ENCODE measurements around the gene PALM2AKAP2. TPM values are rescaled to one million over a fixed set of nuclear protein-coding genes. Genes with fewer than 3 reads are reported as not detected.

PALM2AKAP2 gene
- total and polyA plus RNA-seq, 2 donors (not counting 3 experiments of a cell fraction or from before 2014, with no cell fraction given) = 0.01 TPM; not detected in 1

GRCh38 chr9:109791003-109791677, 11.1 kb downstream of the PALM2AKAP2 start:
- Histone ChIP-seq H3K4me1 (ENCODE audit: control insufficient read depth, extremely low read depth, insufficient read depth, low read length) (no peaks in the 10 kb centered on the region), H3K79me2 (ENCODE audit: control insufficient read depth, insufficient read depth, low read length) (no peaks in the 10 kb centered on the region)
- intact Hi-C loops (cut with micrococcal nuclease) = no loop called here

More at GRCh38 chr9:109791003-109791677, 11.1 kb downstream of the PALM2AKAP2 start:
- no peak overlapping the region for H3K4me3 ChIP-seq (replicated peaks in 1 of 3; ENCODE audit: insufficient read depth in 1 of 3, low read depth in 1 of 3, low read length in 3 of 3)
- no TSS peak for BruUV-seq (replicated peaks)
- POLR2A ChIA-PET = no interaction called here
- H2AFZ ChIP-seq (ENCODE audit: low read depth, low read length) = no peak overlapping the region
- DNase-seq (ENCODE audit: low read depth, low spot score) = no peak
- no peaks in the 10 kb centered on the region for H4K20me1 ChIP-seq (replicated peaks; ENCODE audit: control insufficient read depth, extremely low read depth, insufficient read depth, low read length)
- no peaks in the 10 kb centered on the region for H3K9me1 ChIP-seq (replicated peaks; ENCODE audit: control insufficient read depth, extremely low read depth, insufficient read depth, low read length)
- no peak overlapping the region for H3K9ac ChIP-seq (replicated peaks; ENCODE audit: extremely low read depth, insufficient read depth, low read length)
- dilution Hi-C loops (cut with MboI; ENCODE audit: extremely low pct_ligation_motif_present, low sequenced_read_pairs) = no loop called here
- peaks cover 0 to 1% of the 10 kb centered on the region in 2 experiments for H3K27me3 ChIP-seq (ENCODE audit: control insufficient read depth in 2 of 2, insufficient read depth in 2 of 2, low read length in 2 of 2)
- no peak overlapping the region for H3K27ac ChIP-seq (ENCODE audit: insufficient read depth, low read depth, low read length)
- TF ChIP-seq CTCF (IDR thresholded peaks at IDR 0.05; ENCODE audit: extremely low read depth in 1 of 2, insufficient read depth in 1 of 2, low read depth in 1 of 2, low read length in 2 of 2) (no peak), FOS (IDR thresholded peaks at IDR 0.05; ENCODE audit: borderline replicate concordance, insufficient read depth, low read length) (no peak), POLR2AphosphoS5 (IDR thresholded peaks at IDR 0.05; ENCODE audit: insufficient read depth, low read depth, low read length) (no peak), POLR2A (IDR thresholded peaks at IDR 0.05; ENCODE audit: low read depth, low read length) (no peak), EZH2 (IDR thresholded peaks at IDR 0.05; ENCODE audit: borderline replicate concordance, low read depth, low read length, severe bottlenecking) (no peak), MAX (IDR thresholded peaks at IDR 0.05; ENCODE audit: insufficient read depth, insufficient read length) (no peak), GATA2 (IDR thresholded peaks at IDR 0.05; ENCODE audit: insufficient read depth, insufficient read length, low read depth, low read length) (no peak), JUN (IDR thresholded peaks at IDR 0.05; ENCODE audit: borderline replicate concordance, insufficient read depth, insufficient read length, low read depth) (no peak)
- H3K4me2 ChIP-seq (ENCODE audit: insufficient read depth, low read length) = no peak overlapping the region
- no peak for FAIRE-seq
- CTCF ChIA-PET = no interaction called here
- no peaks in the 10 kb centered on the region for H3K36me3 ChIP-seq (ENCODE audit: control insufficient read depth in 2 of 2, extremely low read depth in 1 of 2, insufficient read depth in 2 of 2, low read length in 2 of 2)
- H3K9me3 ChIP-seq (replicated peaks; ENCODE audit: control insufficient read depth, insufficient read depth, low read length) = no peaks in the 10 kb centered on the region
